ENCODE data around the gene ANXA4.

DNA sequence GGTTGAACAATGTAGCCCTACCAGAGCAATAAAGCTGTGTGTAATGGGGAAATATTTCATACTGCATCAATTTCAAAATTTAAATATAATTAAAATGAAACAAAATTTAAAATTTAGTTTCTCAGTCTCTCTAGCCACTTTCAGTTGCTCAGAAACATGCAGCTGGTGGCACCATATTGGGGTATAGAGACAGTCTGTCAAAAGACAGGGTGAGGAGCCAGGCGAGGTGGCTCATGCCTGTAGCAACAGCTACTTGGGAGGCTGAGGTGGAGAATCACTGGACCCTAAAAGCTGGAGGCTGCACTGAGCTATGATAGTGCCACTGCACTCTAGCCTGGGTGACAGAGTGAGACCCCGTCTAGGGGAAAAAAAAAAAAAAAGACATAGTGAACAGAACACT lies 20.1 kb downstream of the ANXA4 start:
- TF ChIP-seq, protein P1, sequence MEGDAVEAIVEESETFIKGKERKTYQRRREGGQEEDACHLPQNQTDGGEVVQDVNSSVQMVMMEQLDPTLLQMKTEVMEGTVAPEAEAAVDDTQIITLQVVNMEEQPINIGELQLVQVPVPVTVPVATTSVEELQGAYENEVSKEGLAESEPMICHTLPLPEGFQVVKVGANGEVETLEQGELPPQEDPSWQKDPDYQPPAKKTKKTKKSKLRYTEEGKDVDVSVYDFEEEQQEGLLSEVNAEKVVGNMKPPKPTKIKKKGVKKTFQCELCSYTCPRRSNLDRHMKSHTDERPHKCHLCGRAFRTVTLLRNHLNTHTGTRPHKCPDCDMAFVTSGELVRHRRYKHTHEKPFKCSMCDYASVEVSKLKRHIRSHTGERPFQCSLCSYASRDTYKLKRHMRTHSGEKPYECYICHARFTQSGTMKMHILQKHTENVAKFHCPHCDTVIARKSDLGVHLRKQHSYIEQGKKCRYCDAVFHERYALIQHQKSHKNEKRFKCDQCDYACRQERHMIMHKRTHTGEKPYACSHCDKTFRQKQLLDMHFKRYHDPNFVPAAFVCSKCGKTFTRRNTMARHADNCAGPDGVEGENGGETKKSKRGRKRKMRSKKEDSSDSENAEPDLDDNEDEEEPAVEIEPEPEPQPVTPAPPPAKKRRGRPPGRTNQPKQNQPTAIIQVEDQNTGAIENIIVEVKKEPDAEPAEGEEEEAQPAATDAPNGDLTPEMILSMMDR (IDR thresholded peaks at IDR 0.05), result no peak
- no peak for TF ChIP-seq POLR2A (IDR thresholded peaks at IDR 0.05)
